GM12864 (cell line): ENCODE measurements around the gene SETD3.

Experiments
- DNase-seq: peaks from one replicate; pipeline ENCODE4 v3.0.0-alpha.2; 2011; ENCODE audit warnings: low read depth
- H3K4me3 ChIP-seq: 2 replicates; pipeline ENCODE4 v1.5.1; 2011; ENCODE audit warnings: mild to moderate bottlenecking, low read depth, low read length, control low read depth
- CTCF ChIP-seq: IDR thresholded peaks from 2 replicates; pipeline ENCODE4 v1.5.1; 2011; ENCODE audit warnings: low read depth, mild to moderate bottlenecking, moderate library complexity, low read length, control low read depth, inconsistent platforms; ENCODE audit errors: missing control alignments

Gene SETD3

GRCh38 chr14:99361596-99362215 lies 119.0 kb downstream of the SETD3 start:
- DNase-seq: no peak
- H3K4me3 ChIP-seq: no peak overlapping the region
- TF ChIP-seq CTCF: no peak

- H3K4me3 ChIP-seq: no peak overlapping the region
- DNase-seq: peak; percentile 24
- no peak for TF ChIP-seq CTCF
Observed at GRCh38 chr14:99360774-99361595, 119.7 kb downstream of the SETD3 start.

DNA sequence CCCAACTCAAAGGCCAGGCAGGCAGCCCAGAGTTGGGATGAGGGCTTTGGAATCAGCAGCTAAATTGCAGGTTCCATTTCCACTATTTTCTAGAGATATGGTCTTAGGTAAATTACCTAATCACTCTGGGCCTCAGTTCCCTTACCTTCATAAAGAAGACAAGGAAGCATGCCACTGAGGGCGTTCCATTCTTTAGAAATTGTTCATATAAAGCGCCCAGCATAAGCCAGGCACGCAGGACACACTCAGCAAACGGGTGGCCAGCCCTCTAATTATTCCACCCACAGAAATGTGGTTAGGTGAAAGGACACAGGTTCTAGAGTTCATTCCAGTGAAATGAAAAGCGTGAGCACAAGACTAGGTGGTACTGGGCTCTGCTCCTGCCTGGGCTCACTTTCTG lies 120.8 kb downstream of the SETD3 start:
- no peak for TF ChIP-seq CTCF
- H3K4me3 ChIP-seq: no peak overlapping the region
- no peak for DNase-seq

DNA sequence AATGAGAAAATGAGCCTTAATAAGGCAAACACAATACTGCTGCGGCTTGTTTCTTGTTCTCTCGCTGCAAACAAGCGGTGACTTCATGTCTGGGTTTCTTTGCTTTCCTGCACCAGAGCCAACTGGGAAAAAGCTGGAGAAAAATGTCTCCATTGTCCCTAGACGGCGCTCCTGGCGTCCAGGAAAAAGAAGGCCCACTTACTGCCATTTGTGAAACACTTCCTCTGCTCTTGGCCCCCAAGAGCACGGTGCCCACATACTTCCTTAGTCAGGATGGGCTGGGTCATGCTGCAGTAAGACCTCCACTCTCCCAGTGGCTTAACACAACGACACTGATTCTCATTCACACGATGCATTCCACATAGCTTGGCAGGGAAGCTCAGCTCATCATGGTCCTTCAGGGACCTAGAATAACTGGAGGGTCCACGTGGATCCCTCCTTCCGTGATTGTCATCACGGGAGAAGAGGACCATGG lies 122.7 kb downstream of the SETD3 start:
- no peak for TF ChIP-seq CTCF
- no peak for DNase-seq
- H3K4me3 ChIP-seq: no peak overlapping the region

GRCh38 chr14:99357151-99357915 lies 123.3 kb downstream of the SETD3 start:
- no peak for DNase-seq
- no peak for TF ChIP-seq CTCF
- no peak overlapping the region for H3K4me3 ChIP-seq

GRCh38 chr14:99356031-99356608 lies 124.5 kb downstream of the SETD3 start:
- no peak overlapping the region for H3K4me3 ChIP-seq
- no peak for TF ChIP-seq CTCF
- no peak for DNase-seq
